A673 (cell line): ENCODE results near the gene CASKIN1.

Source experiments
- CTCF ChIP-seq: fragments of 300-800, 200-600 bp; sonication (generic); conservative IDR thresholded peaks from 2 replicates; pipeline ENCODE4 v1.5.1; 2017; ENCODE audit warnings: low read depth, mild to moderate bottlenecking, antibody characterized with exemption, low read length, moderate library complexity, mixed read lengths
- EZH2 ChIP-seq: fragments of 200-600 bp; sonication (generic); IDR thresholded peaks from 2 replicates; pipeline ENCODE4 v1.6.1; 2017; ENCODE audit warnings: borderline replicate concordance, low read depth, mild to moderate bottlenecking, mixed read lengths, antibody characterized with exemption, low read length; ENCODE audit not compliant: poor library complexity, severe bottlenecking

GRCh38 chr16:2171601-2172178 lies 24.7 kb downstream of the CASKIN1 start:
- no peak for TF ChIP-seq CTCF
- no peak for TF ChIP-seq EZH2
